Fibroblast of lung (primary cell): ENCODE measurements around the gene ITPK1.

Experiments
- EZH2 ChIP-seq: IDR thresholded peaks from 2 replicates; pipeline ENCODE4 v1.5.1; 2012; ENCODE audit warnings: low read length, control low read depth, mild to moderate bottlenecking; ENCODE audit errors: missing control alignments
- TF ChIP-seq, protein P1 (sequence below), 2 donors: IDR thresholded peaks in 1 of 2; conservative IDR thresholded peaks in 1 of 2; 1 replicate in 1 of 2; 2 replicates in 1 of 2; pipeline ENCODE4 v1.5.1; 2011 to 2012; ENCODE audit warnings: low read length in 2 of 2, control low read depth in 1 of 2, inconsistent platforms in 1 of 2, low read depth in 1 of 2, mild to moderate bottlenecking in 1 of 2

DNA sequence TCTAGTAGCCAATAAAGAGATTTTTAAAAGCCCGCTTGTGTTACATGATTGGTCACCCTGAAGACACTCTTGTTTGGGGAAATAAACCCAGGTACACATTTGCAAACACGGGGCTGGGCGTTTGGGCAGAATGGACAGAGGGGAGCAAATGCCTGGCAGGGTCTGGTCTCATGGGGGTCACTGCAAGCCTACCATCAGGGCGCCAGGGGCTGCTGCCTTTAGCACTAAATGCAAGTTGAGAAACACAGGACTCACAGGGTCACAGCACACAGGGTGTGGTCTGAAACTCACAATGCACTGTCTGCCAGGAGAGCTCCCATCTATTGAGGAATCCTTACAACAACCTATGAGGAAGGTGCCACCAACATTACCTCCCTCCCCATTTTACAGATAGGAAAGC, 130.2 kb downstream of the ITPK1 start:
- TF ChIP-seq, protein P1, sequence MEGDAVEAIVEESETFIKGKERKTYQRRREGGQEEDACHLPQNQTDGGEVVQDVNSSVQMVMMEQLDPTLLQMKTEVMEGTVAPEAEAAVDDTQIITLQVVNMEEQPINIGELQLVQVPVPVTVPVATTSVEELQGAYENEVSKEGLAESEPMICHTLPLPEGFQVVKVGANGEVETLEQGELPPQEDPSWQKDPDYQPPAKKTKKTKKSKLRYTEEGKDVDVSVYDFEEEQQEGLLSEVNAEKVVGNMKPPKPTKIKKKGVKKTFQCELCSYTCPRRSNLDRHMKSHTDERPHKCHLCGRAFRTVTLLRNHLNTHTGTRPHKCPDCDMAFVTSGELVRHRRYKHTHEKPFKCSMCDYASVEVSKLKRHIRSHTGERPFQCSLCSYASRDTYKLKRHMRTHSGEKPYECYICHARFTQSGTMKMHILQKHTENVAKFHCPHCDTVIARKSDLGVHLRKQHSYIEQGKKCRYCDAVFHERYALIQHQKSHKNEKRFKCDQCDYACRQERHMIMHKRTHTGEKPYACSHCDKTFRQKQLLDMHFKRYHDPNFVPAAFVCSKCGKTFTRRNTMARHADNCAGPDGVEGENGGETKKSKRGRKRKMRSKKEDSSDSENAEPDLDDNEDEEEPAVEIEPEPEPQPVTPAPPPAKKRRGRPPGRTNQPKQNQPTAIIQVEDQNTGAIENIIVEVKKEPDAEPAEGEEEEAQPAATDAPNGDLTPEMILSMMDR (conservative IDR thresholded peaks at IDR 0.05 in 1 of 2, IDR thresholded peaks at IDR 0.05 in 1 of 2; ENCODE audit: low read depth in 1 of 2, low read length in 2 of 2), result no peak
- no peak for TF ChIP-seq EZH2
